ENCODE data around the gene SMPD1. TPM values are rescaled to one million over a fixed set of nuclear protein-coding genes. Genes with fewer than 3 reads are reported as not detected.

SMPD1 gene
- total and polyA plus RNA-seq, 2 experiments from 2014 or later = 0.76 to 0.97 TPM

- TF ChIP-seq POLR2AphosphoS5 (IDR thresholded peaks at IDR 0.05; ENCODE audit: low read depth) (no peak), JUNB (IDR thresholded peaks at IDR 0.05; ENCODE audit: unreplicated experiment) (no peak)
Measured at GRCh38 chr11:6442441-6442840, 52.2 kb downstream of the SMPD1 start (continued).

GRCh38 chr11:6443269-6444003 is 53.2 kb downstream of the SMPD1 start:
- Histone ChIP-seq H3K27me3 (ENCODE audit: insufficient read depth) (no peaks in the 10 kb centered on the region), H3K36me3 (ENCODE audit: insufficient read depth) (no peaks in the 10 kb centered on the region), H3K79me2 (replicated peaks; ENCODE audit: insufficient read depth) (no peaks in the 10 kb centered on the region), H3K27ac (ENCODE audit: low read depth) (no peak overlapping the region), H3K4me1 (ENCODE audit: insufficient read depth) (no peaks in the 10 kb centered on the region), H3K4me3 (no peak overlapping the region), H4K20me1 (replicated peaks; ENCODE audit: insufficient read depth) (no peaks in the 10 kb centered on the region), H2AFZ (0 out of 2 replicates have a peak overlapping the region, but pooled peaks have one; percentile 56), H3K4me2 (no peak overlapping the region), H3K9me2 (ENCODE audit: insufficient read depth) (no peaks in the 10 kb centered on the region), H3F3A (replicated peaks; ENCODE audit: low read depth) (no peaks in the 10 kb centered on the region)
- no peak overlapping the region for H3K4me3 Mint-ChIP-seq
- TF ChIP-seq ZNF462 (CRISPR knock-in tag; IDR thresholded peaks at IDR 0.05) (no peak), CTCF (conservative IDR thresholded peaks at IDR 0.05; ENCODE audit: low read depth in 2 of 2) (peak; percentile 78 to 89)
- DNase-seq (ENCODE audit: low spot score) (peak; percentile 87), ATAC-seq (peak; percentile 93)
- no peaks in the 10 kb centered on the region for H3K36me3 Mint-ChIP-seq (ENCODE audit: low read depth)
- H3K9me3 Mint-ChIP-seq = no peaks in the 10 kb centered on the region
- H3K4me1 Mint-ChIP-seq = no peaks in the 10 kb centered on the region
- no peaks in the 10 kb centered on the region for H3K27me3 Mint-ChIP-seq (ENCODE audit: insufficient read depth, low read depth, poor library complexity)
- no peak overlapping the region for H3K27ac Mint-ChIP-seq

Other genes with a start within 250 kb of the SMPD1 start
- gene OR52B2, start 220.1 kb upstream of the SMPD1 start, total RNA-seq (2014; rRNA removed; shearing (Covaris generic)) = not detected in 2 replicates
- gene OR52B2, start 220.1 kb upstream of the SMPD1 start, polyA plus RNA-seq (2016; fragmentation: Nextera tagmentation; extraction: Ambion mirVana) = not detected in 2 replicates
- gene OR52W1, start 191.2 kb upstream of the SMPD1 start, total RNA-seq (2014; rRNA removed; shearing (Covaris generic)) = not detected in 2 replicates
- not detected in 2 replicates for gene OR52W1, start 191.2 kb upstream of the SMPD1 start, polyA plus RNA-seq (2016; fragmentation: Nextera tagmentation; extraction: Ambion mirVana)
- not detected in 2 replicates for gene C11orf42, start 184.9 kb upstream of the SMPD1 start, total RNA-seq (2014; rRNA removed; shearing (Covaris generic))
- not detected in 2 replicates for gene C11orf42, start 184.9 kb upstream of the SMPD1 start, polyA plus RNA-seq (2016; fragmentation: Nextera tagmentation; extraction: Ambion mirVana)
- gene FHIP1B, start 155.8 kb upstream of the SMPD1 start, total RNA-seq (2014; rRNA removed; shearing (Covaris generic)) = 20.0 and 34.5 TPM in 2 replicates
- gene FHIP1B, start 155.8 kb upstream of the SMPD1 start, polyA plus RNA-seq (2016; fragmentation: Nextera tagmentation; extraction: Ambion mirVana) = 10.3 TPM in 2 replicates
- gene CNGA4, start 151.4 kb upstream of the SMPD1 start, total RNA-seq (2014; rRNA removed; shearing (Covaris generic)) = not detected in 2 replicates
- gene CNGA4, start 151.4 kb upstream of the SMPD1 start, polyA plus RNA-seq (2016; fragmentation: Nextera tagmentation; extraction: Ambion mirVana) = 0.15 TPM in 1 of 2 replicates, not detected in the other
- 7.0 and 8.2 TPM in 2 replicates for gene CCKBR, start 130.6 kb upstream of the SMPD1 start, total RNA-seq (2014; rRNA removed; shearing (Covaris generic))
- gene CCKBR, start 130.6 kb upstream of the SMPD1 start, polyA plus RNA-seq (2016; fragmentation: Nextera tagmentation; extraction: Ambion mirVana) = 3.9 and 4.8 TPM in 2 replicates
- 34.2 and 41.3 TPM in 2 replicates for gene CAVIN3, start 70.0 kb upstream of the SMPD1 start, total RNA-seq (2014; rRNA removed; shearing (Covaris generic))
- gene CAVIN3, start 70.0 kb upstream of the SMPD1 start, polyA plus RNA-seq (2016; fragmentation: Nextera tagmentation; extraction: Ambion mirVana) = 32.9 and 33.2 TPM in 2 replicates
- gene APBB1, start 28.6 kb downstream of the SMPD1 start, total RNA-seq (2014; rRNA removed; shearing (Covaris generic)) = 24.7 and 26.6 TPM in 2 replicates
- gene APBB1, start 28.6 kb downstream of the SMPD1 start, polyA plus RNA-seq (2016; fragmentation: Nextera tagmentation; extraction: Ambion mirVana) = 10.6 and 12.1 TPM in 2 replicates
- 0.50 and 0.63 TPM in 2 replicates for gene HPX, start 50.5 kb downstream of the SMPD1 start, total RNA-seq (2014; rRNA removed; shearing (Covaris generic))
- gene HPX, start 50.5 kb downstream of the SMPD1 start, polyA plus RNA-seq (2016; fragmentation: Nextera tagmentation; extraction: Ambion mirVana) = 0.47 and 0.71 TPM in 2 replicates
- gene TRIM3, start 83.5 kb downstream of the SMPD1 start, total RNA-seq (2014; rRNA removed; shearing (Covaris generic)) = 15.0 and 21.1 TPM in 2 replicates
- 7.3 and 7.9 TPM in 2 replicates for gene TRIM3, start 83.5 kb downstream of the SMPD1 start, polyA plus RNA-seq (2016; fragmentation: Nextera tagmentation; extraction: Ambion mirVana)
- gene ARFIP2, start 90.9 kb downstream of the SMPD1 start, total RNA-seq (2014; rRNA removed; shearing (Covaris generic)) = 61.5 and 65.4 TPM in 2 replicates
- 34.8 and 35.4 TPM in 2 replicates for gene ARFIP2, start 90.9 kb downstream of the SMPD1 start, polyA plus RNA-seq (2016; fragmentation: Nextera tagmentation; extraction: Ambion mirVana)
- 54.2 and 76.4 TPM in 2 replicates for gene TIMM10B, start 91.0 kb downstream of the SMPD1 start, total RNA-seq (2014; rRNA removed; shearing (Covaris generic))
- 25.0 and 30.8 TPM in 2 replicates for gene TIMM10B, start 91.0 kb downstream of the SMPD1 start, polyA plus RNA-seq (2016; fragmentation: Nextera tagmentation; extraction: Ambion mirVana)
- 7.2 and 9.6 TPM in 2 replicates for gene DNHD1, start 106.8 kb downstream of the SMPD1 start, total RNA-seq (2014; rRNA removed; shearing (Covaris generic))
- gene DNHD1, start 106.8 kb downstream of the SMPD1 start, polyA plus RNA-seq (2016; fragmentation: Nextera tagmentation; extraction: Ambion mirVana) = 2.5 and 3.6 TPM in 2 replicates
- gene RRP8, start 213.1 kb downstream of the SMPD1 start, total RNA-seq (2014; rRNA removed; shearing (Covaris generic)) = 7.4 and 9.8 TPM in 2 replicates
- gene RRP8, start 213.1 kb downstream of the SMPD1 start, polyA plus RNA-seq (2016; fragmentation: Nextera tagmentation; extraction: Ambion mirVana) = 13.5 and 13.7 TPM in 2 replicates
- gene ILK, start 213.3 kb downstream of the SMPD1 start, total RNA-seq (2014; rRNA removed; shearing (Covaris generic)) = 75.1 and 91.0 TPM in 2 replicates
- gene ILK, start 213.3 kb downstream of the SMPD1 start, polyA plus RNA-seq (2016; fragmentation: Nextera tagmentation; extraction: Ambion mirVana) = 62.6 and 64.5 TPM in 2 replicates
- gene TAF10, start 221.7 kb downstream of the SMPD1 start, total RNA-seq (2014; rRNA removed; shearing (Covaris generic)) = 102 and 108 TPM in 2 replicates
- 253 and 277 TPM in 2 replicates for gene TAF10, start 221.7 kb downstream of the SMPD1 start, polyA plus RNA-seq (2016; fragmentation: Nextera tagmentation; extraction: Ambion mirVana)
- 49.7 and 73.5 TPM in 2 replicates for gene TPP1, start 228.9 kb downstream of the SMPD1 start, total RNA-seq (2014; rRNA removed; shearing (Covaris generic))
- 18.7 and 21.7 TPM in 2 replicates for gene TPP1, start 228.9 kb downstream of the SMPD1 start, polyA plus RNA-seq (2016; fragmentation: Nextera tagmentation; extraction: Ambion mirVana)

All from GM23338 (cell line).